ENCODE data around the gene TMTC2. TPM values are rescaled to one million over a fixed set of nuclear protein-coding genes. Genes with fewer than 3 reads are reported as not detected.

Gene TMTC2
- total and polyA plus RNA-seq, 4 experiments from 2014 or later = 0.09 to 8.2 (median 4.2) TPM

GRCh38 chr12:83128540-83128939 is 441.8 kb downstream of the TMTC2 start:
- Mint-ChIP-seq H3K4me1 (no peaks in the 10 kb centered on the region), H3K36me3 (peaks cover 3 to 4% of the 10 kb centered on the region in 2 donors), H3K9me3 (no peaks in the 10 kb centered on the region), H3K27ac (no peak overlapping the region), H3K27me3 (no peaks in the 10 kb centered on the region), H3K4me3 (no peak overlapping the region)
- intact Hi-C loops (cut with micrococcal nuclease) = no loop called here
- H3K27me3 ChIP-seq (ENCODE audit: insufficient read depth, low read length) = no peaks in the 10 kb centered on the region
- no peak for DNase-seq
- H3K4me3 ChIP-seq (ENCODE audit: low read length in 2 of 2) = no peak overlapping the region
- POLR2A ChIA-PET (ENCODE audit: partially characterized antibody) = no interaction called here
- H3K4me1 ChIP-seq (ENCODE audit: insufficient read depth, low read length) = no peaks in the 10 kb centered on the region
- no peak overlapping the region for H3K27ac ChIP-seq (ENCODE audit: low read depth, low read length)
- CTCF ChIA-PET (ENCODE audit: partially characterized antibody) = no interaction called here
- H3K36me3 ChIP-seq (ENCODE audit: insufficient read depth, low read length) = no peaks in the 10 kb centered on the region
- H3K9me3 ChIP-seq (ENCODE audit: control insufficient read depth in 1 of 2, low read length in 2 of 2) = no peaks in the 10 kb centered on the region

- Histone ChIP-seq H3K27ac (ENCODE audit: low read depth, low read length) (no peak overlapping the region), H3K36me3 (ENCODE audit: insufficient read depth, low read length) (no peaks in the 10 kb centered on the region), H3K4me1 (ENCODE audit: insufficient read depth, low read length) (no peaks in the 10 kb centered on the region), H3K9me3 (ENCODE audit: control insufficient read depth in 1 of 2, low read length in 2 of 2) (no peaks in the 10 kb centered on the region), H3K27me3 (ENCODE audit: insufficient read depth, low read length) (no peaks in the 10 kb centered on the region), H3K4me3 (ENCODE audit: low read length in 2 of 2) (no peak overlapping the region)
- H3K9me3 Mint-ChIP-seq = no peaks in the 10 kb centered on the region
- POLR2A ChIA-PET (ENCODE audit: partially characterized antibody) = no interaction called here
- H3K27me3 Mint-ChIP-seq = no peaks in the 10 kb centered on the region
- H3K27ac Mint-ChIP-seq = no peak overlapping the region
- no peak overlapping the region for H3K4me3 Mint-ChIP-seq
- intact Hi-C loops (cut with micrococcal nuclease) = no loop called here
- CTCF ChIA-PET (ENCODE audit: partially characterized antibody) = interaction anchor here (0.6 kb wide), 1 partner anchor 984 kb away, joined by 3 read pairs; no protein-coding TSS in a partner anchor
- no peak for DNase-seq
- no peaks in the 10 kb centered on the region for H3K4me1 Mint-ChIP-seq
- H3K36me3 Mint-ChIP-seq = peaks cover 3 to 4% of the 10 kb centered on the region in 2 donors
These were observed 443.5 kb downstream of the TMTC2 start for GRCh38 chr12:83130178-83130577.

GRCh38 chr12:83132360-83132759 is 445.7 kb downstream of the TMTC2 start:
- no peaks in the 10 kb centered on the region for H3K4me1 Mint-ChIP-seq
- peaks cover 3 to 4% of the 10 kb centered on the region in 2 donors for H3K36me3 Mint-ChIP-seq
- no peaks in the 10 kb centered on the region for H3K27me3 Mint-ChIP-seq
- no peaks in the 10 kb centered on the region for H3K4me1 ChIP-seq (ENCODE audit: insufficient read depth, low read length)
- H3K27ac Mint-ChIP-seq = no peak overlapping the region
- H3K36me3 ChIP-seq (ENCODE audit: insufficient read depth, low read length) = no peaks in the 10 kb centered on the region
- intact Hi-C loops (cut with micrococcal nuclease) = no loop called here
- H3K27me3 ChIP-seq (ENCODE audit: insufficient read depth, low read length) = no peaks in the 10 kb centered on the region
- no peak overlapping the region for H3K4me3 ChIP-seq (ENCODE audit: low read length in 2 of 2)
- H3K4me3 Mint-ChIP-seq = no peak overlapping the region
- no peaks in the 10 kb centered on the region for H3K9me3 Mint-ChIP-seq
- DNase-seq = no peak
- H3K27ac ChIP-seq (ENCODE audit: low read depth, low read length) = no peak overlapping the region
- ChIA-PET CTCF (ENCODE audit: partially characterized antibody) (no interaction called here), POLR2A (ENCODE audit: partially characterized antibody) (no interaction called here)
- no peaks in the 10 kb centered on the region for H3K9me3 ChIP-seq (ENCODE audit: control insufficient read depth in 1 of 2, low read length in 2 of 2)

- H3K27ac Mint-ChIP-seq = no peak overlapping the region
- peaks cover 0 to 3% (median 0%) of the 10 kb centered on the region in 8 donors for H3K9me3 Mint-ChIP-seq
- H3K36me3 Mint-ChIP-seq = peaks cover 3 to 4% of the 10 kb centered on the region in 2 donors
- Histone ChIP-seq H3K4me1 (ENCODE audit: insufficient read depth, low read length) (no peaks in the 10 kb centered on the region), H3K36me3 (ENCODE audit: insufficient read depth, low read length) (no peaks in the 10 kb centered on the region), H3K9me3 (ENCODE audit: control insufficient read depth in 1 of 2, low read length in 2 of 2) (no peaks in the 10 kb centered on the region), H3K27ac (ENCODE audit: low read depth, low read length) (no peak overlapping the region), H3K4me3 (ENCODE audit: low read length in 2 of 2) (no peak overlapping the region), H3K27me3 (ENCODE audit: insufficient read depth, low read length) (no peaks in the 10 kb centered on the region)
- no peaks in the 10 kb centered on the region for H3K4me1 Mint-ChIP-seq
- no peak for DNase-seq
- no peak overlapping the region for H3K4me3 Mint-ChIP-seq
- H3K27me3 Mint-ChIP-seq = no peaks in the 10 kb centered on the region
- CTCF ChIA-PET (ENCODE audit: partially characterized antibody) = no interaction called here
- intact Hi-C loops (cut with micrococcal nuclease) = no loop called here
- POLR2A ChIA-PET (ENCODE audit: partially characterized antibody) = no interaction called here
These were observed 449.7 kb downstream of the TMTC2 start for GRCh38 chr12:83136411-83136810.

- H3K36me3 Mint-ChIP-seq = no peaks in the 10 kb centered on the region
- Histone ChIP-seq H3K36me3 (ENCODE audit: insufficient read depth, low read length) (no peaks in the 10 kb centered on the region), H3K4me1 (ENCODE audit: insufficient read depth, low read length) (no peaks in the 10 kb centered on the region), H3K9me3 (ENCODE audit: control insufficient read depth in 1 of 2, low read length in 2 of 2) (no peaks in the 10 kb centered on the region), H3K27ac (ENCODE audit: low read depth, low read length) (no peak overlapping the region), H3K27me3 (ENCODE audit: insufficient read depth, low read length) (no peaks in the 10 kb centered on the region), H3K4me3 (ENCODE audit: low read length in 2 of 2) (no peak overlapping the region)
- intact Hi-C loops (cut with micrococcal nuclease) = no loop called here
- H3K4me3 Mint-ChIP-seq = no peak overlapping the region
- peaks cover 0 to 3% (median 0%) of the 10 kb centered on the region in 8 donors for H3K9me3 Mint-ChIP-seq
- H3K27me3 Mint-ChIP-seq = no peaks in the 10 kb centered on the region
- ChIA-PET CTCF (ENCODE audit: partially characterized antibody) (no interaction called here), POLR2A (ENCODE audit: partially characterized antibody) (no interaction called here)
- no peak for DNase-seq
- H3K27ac Mint-ChIP-seq = no peak overlapping the region
- H3K4me1 Mint-ChIP-seq = no peaks in the 10 kb centered on the region
These were observed 453.4 kb downstream of the TMTC2 start for GRCh38 chr12:83140135-83140534.

GRCh38 chr12:83141460-83141994 is 454.8 kb downstream of the TMTC2 start:
- Histone ChIP-seq H3K9me3 (ENCODE audit: control insufficient read depth in 1 of 2, low read length in 2 of 2) (no peaks in the 10 kb centered on the region), H3K36me3 (ENCODE audit: insufficient read depth, low read length) (no peaks in the 10 kb centered on the region), H3K4me1 (ENCODE audit: insufficient read depth, low read length) (no peaks in the 10 kb centered on the region), H3K27me3 (ENCODE audit: insufficient read depth, low read length) (no peaks in the 10 kb centered on the region), H3K27ac (ENCODE audit: low read depth, low read length) (no peak overlapping the region), H3K4me3 (ENCODE audit: low read length in 2 of 2) (no peak overlapping the region)
- DNase-seq = no peak
- no peak overlapping the region for H3K27ac Mint-ChIP-seq
- H3K4me1 Mint-ChIP-seq = no peaks in the 10 kb centered on the region
- ChIA-PET POLR2A (ENCODE audit: partially characterized antibody) (no interaction called here), CTCF (ENCODE audit: partially characterized antibody) (no interaction called here)
- H3K4me3 Mint-ChIP-seq = no peak overlapping the region
- H3K27me3 Mint-ChIP-seq = no peaks in the 10 kb centered on the region
- peaks cover 0 to 4% (median 0%) of the 10 kb centered on the region in 8 donors for H3K9me3 Mint-ChIP-seq
- intact Hi-C loops (cut with micrococcal nuclease) = no loop called here
- no peaks in the 10 kb centered on the region for H3K36me3 Mint-ChIP-seq

- Histone ChIP-seq H3K27me3 (ENCODE audit: insufficient read depth, low read length) (no peaks in the 10 kb centered on the region), H3K4me1 (ENCODE audit: insufficient read depth, low read length) (no peaks in the 10 kb centered on the region), H3K36me3 (ENCODE audit: insufficient read depth, low read length) (no peaks in the 10 kb centered on the region), H3K9me3 (ENCODE audit: control insufficient read depth in 1 of 2, low read length in 2 of 2) (no peaks in the 10 kb centered on the region), H3K4me3 (ENCODE audit: low read length in 2 of 2) (no peak overlapping the region), H3K27ac (ENCODE audit: low read depth, low read length) (no peak overlapping the region)
- ChIA-PET CTCF (ENCODE audit: partially characterized antibody) (no interaction called here), POLR2A (ENCODE audit: partially characterized antibody) (no interaction called here)
- H3K27me3 Mint-ChIP-seq = no peaks in the 10 kb centered on the region
- H3K9me3 Mint-ChIP-seq = peaks cover 0 to 4% (median 0%) of the 10 kb centered on the region in 8 donors
- no peak for DNase-seq
- no peak overlapping the region for H3K27ac Mint-ChIP-seq
- intact Hi-C loops (cut with micrococcal nuclease) = no loop called here
- no peaks in the 10 kb centered on the region for H3K36me3 Mint-ChIP-seq
- H3K4me3 Mint-ChIP-seq = no peak overlapping the region
- no peaks in the 10 kb centered on the region for H3K4me1 Mint-ChIP-seq
These were observed 456.2 kb downstream of the TMTC2 start for GRCh38 chr12:83142914-83143313.

- Mint-ChIP-seq H3K27me3 (no peaks in the 10 kb centered on the region), H3K4me1 (no peaks in the 10 kb centered on the region), H3K27ac (no peak overlapping the region), H3K9me3 (peaks cover 0 to 4% (median 0%) of the 10 kb centered on the region in 8 donors), H3K4me3 (no peak overlapping the region), H3K36me3 (no peaks in the 10 kb centered on the region)
- Histone ChIP-seq H3K4me3 (ENCODE audit: low read length in 2 of 2) (no peak overlapping the region), H3K36me3 (ENCODE audit: insufficient read depth, low read length) (no peaks in the 10 kb centered on the region), H3K27ac (ENCODE audit: low read depth, low read length) (no peak overlapping the region), H3K9me3 (ENCODE audit: control insufficient read depth in 1 of 2, low read length in 2 of 2) (no peaks in the 10 kb centered on the region), H3K27me3 (ENCODE audit: insufficient read depth, low read length) (no peaks in the 10 kb centered on the region), H3K4me1 (ENCODE audit: insufficient read depth, low read length) (no peaks in the 10 kb centered on the region)
- CTCF ChIA-PET (ENCODE audit: partially characterized antibody) = no interaction called here
- no peak for DNase-seq
- POLR2A ChIA-PET (ENCODE audit: partially characterized antibody) = no interaction called here
- intact Hi-C loops (cut with micrococcal nuclease) = no loop called here
These were observed 457.2 kb downstream of the TMTC2 start for GRCh38 chr12:83143950-83144349.
